Measurements from ENCODE around the gene TSPAN9. TPM values are rescaled to one million over a fixed set of nuclear protein-coding genes. Genes with fewer than 3 reads are reported as not detected.

The TSPAN9 gene
- total RNA-seq, 2 donors from 2014 or later = 41.9 to 50.0 TPM

DNA sequence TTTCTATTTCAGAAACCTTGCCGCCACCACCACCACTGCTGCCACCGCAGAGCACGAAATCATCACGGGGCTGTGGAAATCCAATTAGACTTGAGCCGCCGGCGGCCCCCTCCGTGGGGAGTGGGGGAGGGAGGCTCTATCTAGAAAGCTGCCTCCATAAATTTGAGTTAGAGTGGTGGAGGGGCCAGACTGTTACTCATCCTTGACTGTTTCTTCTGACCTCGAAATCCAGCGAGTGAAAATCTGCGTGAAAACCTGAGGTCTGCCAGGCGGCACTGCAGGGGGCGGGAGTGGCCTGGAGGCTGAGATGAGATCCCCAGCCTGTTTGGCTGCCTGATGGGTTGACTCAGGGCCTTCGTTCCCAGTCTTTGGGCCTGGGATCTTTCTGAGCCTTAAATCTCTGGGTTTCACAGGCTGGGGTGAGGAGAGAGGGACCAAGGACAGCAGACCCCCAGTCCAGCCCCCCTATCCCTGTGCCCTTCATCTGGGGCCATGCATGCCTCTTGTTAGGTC, 29.9 kb downstream of the TSPAN9 start:
- no peak overlapping the region for H3K27ac ChIP-seq
- no peaks in the 10 kb centered on the region for H3K9me3 ChIP-seq
- TF ChIP-seq, protein P1, sequence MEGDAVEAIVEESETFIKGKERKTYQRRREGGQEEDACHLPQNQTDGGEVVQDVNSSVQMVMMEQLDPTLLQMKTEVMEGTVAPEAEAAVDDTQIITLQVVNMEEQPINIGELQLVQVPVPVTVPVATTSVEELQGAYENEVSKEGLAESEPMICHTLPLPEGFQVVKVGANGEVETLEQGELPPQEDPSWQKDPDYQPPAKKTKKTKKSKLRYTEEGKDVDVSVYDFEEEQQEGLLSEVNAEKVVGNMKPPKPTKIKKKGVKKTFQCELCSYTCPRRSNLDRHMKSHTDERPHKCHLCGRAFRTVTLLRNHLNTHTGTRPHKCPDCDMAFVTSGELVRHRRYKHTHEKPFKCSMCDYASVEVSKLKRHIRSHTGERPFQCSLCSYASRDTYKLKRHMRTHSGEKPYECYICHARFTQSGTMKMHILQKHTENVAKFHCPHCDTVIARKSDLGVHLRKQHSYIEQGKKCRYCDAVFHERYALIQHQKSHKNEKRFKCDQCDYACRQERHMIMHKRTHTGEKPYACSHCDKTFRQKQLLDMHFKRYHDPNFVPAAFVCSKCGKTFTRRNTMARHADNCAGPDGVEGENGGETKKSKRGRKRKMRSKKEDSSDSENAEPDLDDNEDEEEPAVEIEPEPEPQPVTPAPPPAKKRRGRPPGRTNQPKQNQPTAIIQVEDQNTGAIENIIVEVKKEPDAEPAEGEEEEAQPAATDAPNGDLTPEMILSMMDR (IDR thresholded peaks at IDR 0.05) = no peak
- TF ChIP-seq POLR2A (IDR thresholded peaks at IDR 0.05) (no peak), POLR2AphosphoS5 (IDR thresholded peaks at IDR 0.05) (no peak)
- no peak for DNase-seq (ENCODE audit: low spot score)
- no peaks in the 10 kb centered on the region for H3K27me3 ChIP-seq (replicated peaks; ENCODE audit: insufficient read depth)
- H3K4me3 ChIP-seq = no peak overlapping the region
- no peaks in the 10 kb centered on the region for H3K36me3 ChIP-seq
- no peaks in the 10 kb centered on the region for H3K4me1 ChIP-seq (replicated peaks)
- intact Hi-C loops (cut with DNase I) = no loop called here
- WGBS = 69% methylated on average over 14 of the region's 14 CpGs

- H3K9me3 ChIP-seq = no peaks in the 10 kb centered on the region
- no peak overlapping the region for H3K4me3 ChIP-seq
- no peaks in the 10 kb centered on the region for H3K36me3 ChIP-seq
- TF ChIP-seq, protein P1 (IDR thresholded peaks at IDR 0.05) = no peak
- no peak for TF ChIP-seq POLR2AphosphoS5 (IDR thresholded peaks at IDR 0.05)
- no peak for TF ChIP-seq POLR2A (IDR thresholded peaks at IDR 0.05)
- no peaks in the 10 kb centered on the region for H3K27me3 ChIP-seq (replicated peaks; ENCODE audit: insufficient read depth)
- H3K4me1 ChIP-seq (replicated peaks) = no peaks in the 10 kb centered on the region
- intact Hi-C loops (cut with DNase I) = no loop called here
- no peak overlapping the region for H3K27ac ChIP-seq
- no peak for DNase-seq (ENCODE audit: low spot score)
- 92% methylated on average over 3 of the region's 3 CpGs for WGBS
Observed at GRCh38 chr12:3107954-3108353, 30.8 kb downstream of the TSPAN9 start.

GRCh38 chr12:3110578-3110977, 33.4 kb downstream of the TSPAN9 start:
- Histone ChIP-seq H3K27ac (no peak overlapping the region), H3K4me3 (no peak overlapping the region), H3K27me3 (replicated peaks; ENCODE audit: insufficient read depth) (no peaks in the 10 kb centered on the region), H3K36me3 (no peaks in the 10 kb centered on the region), H3K4me1 (replicated peaks) (no peaks in the 10 kb centered on the region), H3K9me3 (no peaks in the 10 kb centered on the region)
- TF ChIP-seq, protein P1 (IDR thresholded peaks at IDR 0.05) = no peak
- no peak for TF ChIP-seq POLR2A (IDR thresholded peaks at IDR 0.05)
- TF ChIP-seq POLR2AphosphoS5 (IDR thresholded peaks at IDR 0.05) = no peak
- no peak for DNase-seq (ENCODE audit: low spot score)
- intact Hi-C loops (cut with DNase I) = no loop called here
- 29% methylated on average over 2 of the region's 2 CpGs for WGBS

DNA sequence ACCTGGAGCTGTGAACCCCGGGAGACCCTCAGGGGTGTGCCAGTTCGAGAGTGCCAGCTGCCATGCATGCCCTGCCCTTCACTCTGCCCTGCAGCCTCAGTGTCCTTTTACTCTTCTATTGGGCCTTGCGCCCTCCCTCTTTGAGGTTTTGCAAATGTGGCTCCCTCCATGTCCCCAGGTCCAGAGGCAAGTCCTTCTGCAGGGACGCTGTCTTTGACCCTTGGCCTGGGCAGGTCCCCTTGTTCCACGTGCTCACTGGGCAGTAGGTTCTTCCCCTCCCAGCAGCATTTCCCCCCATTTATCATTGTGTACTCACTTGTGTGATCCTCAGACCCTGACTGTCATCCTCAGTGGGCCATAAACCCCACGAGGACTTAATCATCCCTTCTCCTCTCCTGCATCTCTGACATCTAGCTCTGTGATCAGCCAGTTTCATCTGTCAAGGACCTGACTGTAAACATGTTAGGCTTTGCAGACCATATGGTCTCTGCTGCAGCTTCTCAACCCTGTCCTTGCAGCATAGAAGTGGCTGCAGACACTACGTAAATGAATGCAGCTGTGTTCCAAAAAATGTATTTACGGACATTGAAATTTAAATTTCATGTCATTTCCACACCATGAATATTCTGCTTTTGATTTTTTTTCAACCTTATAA, 36.6 kb downstream of the TSPAN9 start:
- no peak for TF ChIP-seq POLR2AphosphoS5 (IDR thresholded peaks at IDR 0.05)
- TF ChIP-seq POLR2A (IDR thresholded peaks at IDR 0.05) = no peak
- TF ChIP-seq, protein P1 (IDR thresholded peaks at IDR 0.05) = no peak
- DNase-seq (ENCODE audit: low spot score) = no peak
- H3K36me3 ChIP-seq = no peaks in the 10 kb centered on the region
- WGBS = 75% methylated on average over 8 of the region's 8 CpGs
- no peaks in the 10 kb centered on the region for H3K9me3 ChIP-seq
- intact Hi-C loops (cut with DNase I) = no loop called here
- H3K27ac ChIP-seq = no peak overlapping the region
- no peaks in the 10 kb centered on the region for H3K27me3 ChIP-seq (replicated peaks; ENCODE audit: insufficient read depth)
- H3K4me3 ChIP-seq = no peak overlapping the region
- H3K4me1 ChIP-seq (replicated peaks) = no peaks in the 10 kb centered on the region

GRCh38 chr12:3114671-3115070, 37.5 kb downstream of the TSPAN9 start:
- H3K36me3 ChIP-seq = no peaks in the 10 kb centered on the region
- TF ChIP-seq POLR2A (IDR thresholded peaks at IDR 0.05) = no peak
- no peak for TF ChIP-seq POLR2AphosphoS5 (IDR thresholded peaks at IDR 0.05)
- TF ChIP-seq, protein P1 (IDR thresholded peaks at IDR 0.05) = no peak
- no peak overlapping the region for H3K4me3 ChIP-seq
- intact Hi-C loops (cut with DNase I) = no loop called here
- 96% methylated on average over 4 of the region's 4 CpGs for WGBS
- DNase-seq (ENCODE audit: low spot score) = no peak
- H3K9me3 ChIP-seq = no peaks in the 10 kb centered on the region
- H3K4me1 ChIP-seq (replicated peaks) = no peaks in the 10 kb centered on the region
- H3K27ac ChIP-seq = no peak overlapping the region
- H3K27me3 ChIP-seq (replicated peaks; ENCODE audit: insufficient read depth) = no peaks in the 10 kb centered on the region
